Effector memory CD8-positive, alpha-beta T cell (primary cell): ENCODE results near the gene MT1H.

Experiments used
- ATAC-seq: fragments of 150-1000 bp; cut with Tn5 transposase; replicated peaks from 2 replicates; pipeline ENCODE4 v1.10.0; 2021; ENCODE audit warnings: mild to moderate bottlenecking, moderate library complexity
- DNase-seq, 3 experiments: peaks; one replicate each; pipeline ENCODE4 v3.0.0; 2021
- H3K27ac Mint-ChIP-seq, 2 donors: one replicate each; pipeline ENCODE4 v1.8.0; 2022; ENCODE audit warnings: mild to moderate bottlenecking in 2 of 2, mixed read lengths in 2 of 2, moderate library complexity in 2 of 2
- H3K27me3 Mint-ChIP-seq, 2 donors: one replicate each; pipeline ENCODE4 v1.8.0; 2022; ENCODE audit warnings: mixed read lengths in 2 of 2
- H3K36me3 Mint-ChIP-seq: one replicate; pipeline ENCODE4 v1.8.0; 2022; ENCODE audit warnings: mild to moderate bottlenecking, moderate library complexity, mixed read lengths; ENCODE audit not compliant: insufficient read depth
- H3K4me1 Mint-ChIP-seq, 2 donors: one replicate each; pipeline ENCODE4 v1.8.0; 2022; ENCODE audit warnings: low read depth in 2 of 2, mixed read lengths in 2 of 2
- H3K4me3 Mint-ChIP-seq, 2 donors: one replicate each; pipeline ENCODE4 v1.8.0; 2022; ENCODE audit warnings: mild to moderate bottlenecking in 2 of 2, mixed read lengths in 2 of 2, moderate library complexity in 2 of 2
- H3K9me3 Mint-ChIP-seq, 2 donors: one replicate each; pipeline ENCODE4 v1.8.0; 2022; ENCODE audit warnings: mixed read lengths in 2 of 2

The MT1H gene

GRCh38 chr16:56631197-56631596 is 38.4 kb upstream of the MT1H start:
- Mint-ChIP-seq H3K27me3 (peaks cover 43 to 78% of the 10 kb centered on the region in 2 donors), H3K27ac (no peak overlapping the region), H3K4me1 (peaks cover 10 to 15% of the 10 kb centered on the region in 2 donors), H3K36me3 (no peaks in the 10 kb centered on the region), H3K4me3 (no peak overlapping the region), H3K9me3 (no peaks in the 10 kb centered on the region)
- ATAC-seq: no peak
- no peak for DNase-seq

GRCh38 chr16:56631832-56632155 is 37.8 kb upstream of the MT1H start:
- DNase-seq: no peak
- Mint-ChIP-seq H3K27ac (no peak overlapping the region), H3K4me3 (peak overlapping the region; percentile 63 to 71), H3K9me3 (no peaks in the 10 kb centered on the region), H3K4me1 (peaks cover 10 to 17% of the 10 kb centered on the region in 2 donors), H3K27me3 (peaks cover 49 to 78% of the 10 kb centered on the region in 2 donors), H3K36me3 (no peaks in the 10 kb centered on the region)
- no peak for ATAC-seq

GRCh38 chr16:56632156-56632847 is 37.3 kb upstream of the MT1H start, which contains the start of gene MT1M:
MT1M (plus strand) TSS chr16:56632659; CDS start chr16:56632732, 73 bp downstream.
- peak; percentile 63 for ATAC-seq
- no peak within 1 kb of the TSS for H3K27ac Mint-ChIP-seq
- H3K36me3 Mint-ChIP-seq: no peaks in the 10 kb centered on the region
- DNase-seq: no peak
- H3K9me3 Mint-ChIP-seq: no peaks in the 10 kb centered on the region
- peaks cover 54 to 83% of the 10 kb centered on the region in 2 donors for H3K27me3 Mint-ChIP-seq
- H3K4me1 Mint-ChIP-seq: peaks cover 10 to 17% of the 10 kb centered on the region in 2 donors
- H3K4me3 Mint-ChIP-seq: peak within 1 kb of the TSS; percentile 63 to 71

GRCh38 chr16:56632848-56633365 is 36.7 kb upstream of the MT1H start:
- DNase-seq (no peak), ATAC-seq (no peak)
- Mint-ChIP-seq H3K9me3 (no peaks in the 10 kb centered on the region), H3K36me3 (no peaks in the 10 kb centered on the region), H3K4me3 (peak overlapping the region; percentile 63 to 71), H3K27ac (no peak overlapping the region), H3K27me3 (peaks cover 60 to 89% of the 10 kb centered on the region in 2 donors), H3K4me1 (peaks cover 14 to 21% of the 10 kb centered on the region in 2 donors)

- DNase-seq (no peak), ATAC-seq (no peak)
- Mint-ChIP-seq H3K36me3 (no peaks in the 10 kb centered on the region), H3K4me3 (no peak overlapping the region), H3K27me3 (peaks cover 66 to 93% of the 10 kb centered on the region in 2 donors), H3K4me1 (peaks cover 16 to 23% of the 10 kb centered on the region in 2 donors), H3K27ac (no peak overlapping the region), H3K9me3 (no peaks in the 10 kb centered on the region)
Measured at GRCh38 chr16:56633535-56633934, 36.1 kb upstream of the MT1H start.

- Mint-ChIP-seq H3K4me3 (peak overlapping the region; percentile 70 to 74), H3K4me1 (peaks cover 16 to 21% of the 10 kb centered on the region in 2 donors), H3K27ac (no peak overlapping the region), H3K27me3 (peaks cover 80 to 100% of the 10 kb centered on the region in 2 donors), H3K36me3 (no peaks in the 10 kb centered on the region), H3K9me3 (no peaks in the 10 kb centered on the region)
- no peak for DNase-seq
- ATAC-seq: no peak
Measured at GRCh38 chr16:56634715-56635440, 34.7 kb upstream of the MT1H start.

GRCh38 chr16:56635441-56635967 is 34.1 kb upstream of the MT1H start:
- Mint-ChIP-seq H3K27ac (no peak overlapping the region), H3K4me1 (peaks cover 16 to 21% of the 10 kb centered on the region in 2 donors), H3K27me3 (peaks cover 86 to 100% of the 10 kb centered on the region in 2 donors), H3K36me3 (no peaks in the 10 kb centered on the region), H3K9me3 (no peaks in the 10 kb centered on the region), H3K4me3 (peak overlapping the region; percentile 70 to 74)
- DNase-seq: no peak
- peak; percentile 33 for ATAC-seq

GRCh38 chr16:56636616-56637413 is 32.8 kb upstream of the MT1H start:
- Mint-ChIP-seq H3K27ac (no peak overlapping the region), H3K27me3 (peaks cover 86 to 94% of the 10 kb centered on the region in 2 donors), H3K4me1 (peaks cover 14 to 18% of the 10 kb centered on the region in 2 donors), H3K9me3 (no peaks in the 10 kb centered on the region), H3K4me3 (no peak overlapping the region), H3K36me3 (no peaks in the 10 kb centered on the region)
- DNase-seq (no peak), ATAC-seq (no peak)

GRCh38 chr16:56637814-56638750 is 31.5 kb upstream of the MT1H start, which contains the start of gene MT1A:
MT1A (plus strand) TSS chr16:56638666; CDS start chr16:56638739, 73 bp downstream.
- Mint-ChIP-seq H3K27ac (no peak within 1 kb of the TSS), H3K27me3 (peaks cover 77 to 81% of the 10 kb centered on the region in 2 donors)
- ATAC-seq: peak; percentile 36

GRCh38 chr16:56639045-56639444 is 30.6 kb upstream of the MT1H start:
- Mint-ChIP-seq H3K27me3 (peaks cover 68 to 72% of the 10 kb centered on the region in 2 donors), H3K36me3 (no peaks in the 10 kb centered on the region), H3K4me3 (no peak overlapping the region), H3K9me3 (no peaks in the 10 kb centered on the region), H3K4me1 (peaks cover 27 to 31% of the 10 kb centered on the region in 2 donors), H3K27ac (no peak overlapping the region)
- DNase-seq (no peak), ATAC-seq (no peak)

More at GRCh38 chr16:56637814-56638750, 31.5 kb upstream of the MT1H start, which contains the start of gene MT1A:
- Mint-ChIP-seq H3K36me3 (no peaks in the 10 kb centered on the region), H3K4me1 (peaks cover 20 to 24% of the 10 kb centered on the region in 2 donors), H3K4me3 (peak within 1 kb of the TSS; percentile 40 to 60), H3K9me3 (no peaks in the 10 kb centered on the region)
- no peak for DNase-seq

- ATAC-seq (no peak), DNase-seq (no peak)
- H3K27ac Mint-ChIP-seq: no peak overlapping the region
- no peaks in the 10 kb centered on the region for H3K36me3 Mint-ChIP-seq
- H3K9me3 Mint-ChIP-seq: no peaks in the 10 kb centered on the region
- peaks cover 57 to 61% of the 10 kb centered on the region in 2 donors for H3K27me3 Mint-ChIP-seq
- H3K4me1 Mint-ChIP-seq: peaks cover 24 to 29% of the 10 kb centered on the region in 2 donors
- H3K4me3 Mint-ChIP-seq: no peak overlapping the region
Measured at GRCh38 chr16:56640076-56640475, 29.5 kb upstream of the MT1H start.

- no peaks in the 10 kb centered on the region for H3K36me3 Mint-ChIP-seq
- no peak for ATAC-seq
Measured at GRCh38 chr16:56641166-56641565, 28.4 kb upstream of the MT1H start.

More at GRCh38 chr16:56641166-56641565, 28.4 kb upstream of the MT1H start:
- Mint-ChIP-seq H3K9me3 (no peaks in the 10 kb centered on the region), H3K27ac (no peak overlapping the region), H3K4me3 (no peak overlapping the region), H3K4me1 (peaks cover 23 to 26% of the 10 kb centered on the region in 2 donors), H3K27me3 (peaks cover 50 to 51% of the 10 kb centered on the region in 2 donors)
- no peak for DNase-seq
